DLD1 (cell line): ENCODE data around the gene RPE.

Source experiments
- in situ Hi-C: cut with HindIII; loops from 2 replicates; pipeline ENCODE4 v1.10.0; 2017; ENCODE audit warnings: low sequenced_read_pairs

Gene RPE

GRCh38 chr2:210002158-210003157 lies at the start of gene RPE:
TSS of gene RPE (plus strand) at chr2:210002638. CDS start at chr2:210002662, 24 bp downstream.
- in situ Hi-C loops: no loop called here

GRCh38 chr2:209956271-209956670 lies 46.2 kb upstream of the RPE start:
- in situ Hi-C loops: no loop called here

- in situ Hi-C loops: no loop called here
These were observed 44.4 kb upstream of the RPE start for GRCh38 chr2:209958016-209958415.

- in situ Hi-C loops: no loop called here
These were observed 42.4 kb upstream of the RPE start for GRCh38 chr2:209960045-209960444.

GRCh38 chr2:209960676-209961630 lies 41.5 kb upstream of the RPE start:
- in situ Hi-C loops: no loop called here

- in situ Hi-C loops: no loop called here
These were observed 36.7 kb upstream of the RPE start for GRCh38 chr2:209965723-209966122.

GRCh38 chr2:209969692-209970091 lies 32.7 kb upstream of the RPE start:
- in situ Hi-C loops: no loop called here

- in situ Hi-C loops: no loop called here
These were observed 32.2 kb upstream of the RPE start for GRCh38 chr2:209970271-209970670.

GRCh38 chr2:209970711-209971110 lies 31.7 kb upstream of the RPE start:
- in situ Hi-C loops: no loop called here

GRCh38 chr2:209973328-209973727 lies 29.1 kb upstream of the RPE start:
- in situ Hi-C loops: no loop called here

- in situ Hi-C loops: no loop called here
These were observed 27.9 kb upstream of the RPE start for GRCh38 chr2:209974576-209974975.

GRCh38 chr2:209976698-209977385 lies 25.6 kb upstream of the RPE start:
- in situ Hi-C loops: no loop called here

GRCh38 chr2:209977386-209978239 lies 24.8 kb upstream of the RPE start:
- in situ Hi-C loops: no loop called here

- in situ Hi-C loops: no loop called here
These were observed 18.1 kb upstream of the RPE start for GRCh38 chr2:209984291-209984690.

GRCh38 chr2:209985874-209986273 lies 16.6 kb upstream of the RPE start:
- in situ Hi-C loops: no loop called here

GRCh38 chr2:209986415-209986814 lies 16.0 kb upstream of the RPE start:
- in situ Hi-C loops: no loop called here

GRCh38 chr2:209988010-209988409 lies 14.4 kb upstream of the RPE start:
- in situ Hi-C loops: no loop called here

- in situ Hi-C loops: no loop called here
These were observed 11.6 kb upstream of the RPE start for GRCh38 chr2:209990838-209991237.

- in situ Hi-C loops: no loop called here
These were observed 8.5 kb upstream of the RPE start for GRCh38 chr2:209993968-209994367.

GRCh38 chr2:209998596-209998995 lies 3.8 kb upstream of the RPE start:
- in situ Hi-C loops: no loop called here
